Left lung (tissue), 10 donors: ENCODE results near the gene TPST2. TPM values are rescaled to one million over a fixed set of nuclear protein-coding genes. Genes with fewer than 3 reads are reported as not detected.
A peak's percentile ranks its signal among the peaks of the same experiment; 100 is the strongest.

Experiments
- ATAC-seq: fragments of 200-7000 bp; cut with Tn5 transposase; one replicate; pipeline ENCODE4 v1.9.1; 2020; ENCODE audit warnings: moderate library complexity
- DNase-seq, 4 donors: peaks; one replicate each; pipeline ENCODE4 v3.0.0-alpha.2; 2013 to 2020
- H3K27ac ChIP-seq, 2 donors: fragments of 200-600 bp; sonication (generic) in 1 of 2; one replicate each; pipeline versions ENCODE4 v1.5.0 to v1.8.0; 2020 to 2021
- H3K27me3 ChIP-seq, 2 donors: fragments of 200-600 bp; sonication (generic) in 1 of 2; one replicate each; pipeline versions ENCODE4 v1.5.0 to v1.8.0; 2020 to 2021
- H3K36me3 ChIP-seq, 2 donors: fragments of 200-600 bp; sonication (generic) in 1 of 2; one replicate each; pipeline versions ENCODE4 v1.5.0 to v1.8.0; 2020 to 2021
- H3K4me1 ChIP-seq, 2 donors: fragments of 200-600 bp; one replicate each; pipeline ENCODE4 v1.8.0; 2021
- H3K4me3 ChIP-seq, 2 donors: fragments of 200-600 bp; sonication (generic) in 1 of 2; one replicate each; pipeline versions ENCODE4 v1.5.0 to v1.8.0; 2020 to 2021; ENCODE audit warnings: mild to moderate bottlenecking in 1 of 2
- H3K9me3 ChIP-seq, 2 donors: fragments of 200-600 bp; sonication (generic) in 1 of 2; one replicate each; pipeline versions ENCODE4 v1.5.0 to v1.8.0; 2020 to 2021
- intact Hi-C, 2 donors: fragments of 100-400 bp; cut with DNase I; formaldehyde crosslinking; loops; one replicate each; pipeline versions ENCODE4 v1.11.2 to v1.14.2; 2022
- polyA plus RNA-seq, 6 donors: library from polyadenylated mRNA; unstranded; fragments of 120-200 nt; gene quantifications; one replicate each; pipeline ENCODE4 v1.2.1, GENCODE V29; 2013; ENCODE audit not compliant: insufficient read length in 6 of 6
- total RNA-seq, 2 donors: library from RNA; stranded (reverse); fragmentation: NEBNext Ultra II Directional; extraction: Animal tissue kit (Norgen Biotek cat#: 25700); gene quantifications; one replicate each; pipeline ENCODE4 v1.2.1, GENCODE V29; 2021
- TF ChIP-seq, protein P1 (sequence below), 2 donors: fragments of 200-600 bp; sonication (generic) in 1 of 2; IDR thresholded peaks; one replicate each; pipeline versions ENCODE4 v1.5.0 to v1.8.0; 2021; ENCODE audit warnings: antibody characterized with exemption in 2 of 2
- donor health status: DM: no; HTN: yes; CAD: no.
- donor health status: DM: no; HTN: no; CAD: no.

The TPST2 gene
- total and polyA plus RNA-seq, 8 donors: 23.3 to 69.0 (median 29.0) TPM

DNA sequence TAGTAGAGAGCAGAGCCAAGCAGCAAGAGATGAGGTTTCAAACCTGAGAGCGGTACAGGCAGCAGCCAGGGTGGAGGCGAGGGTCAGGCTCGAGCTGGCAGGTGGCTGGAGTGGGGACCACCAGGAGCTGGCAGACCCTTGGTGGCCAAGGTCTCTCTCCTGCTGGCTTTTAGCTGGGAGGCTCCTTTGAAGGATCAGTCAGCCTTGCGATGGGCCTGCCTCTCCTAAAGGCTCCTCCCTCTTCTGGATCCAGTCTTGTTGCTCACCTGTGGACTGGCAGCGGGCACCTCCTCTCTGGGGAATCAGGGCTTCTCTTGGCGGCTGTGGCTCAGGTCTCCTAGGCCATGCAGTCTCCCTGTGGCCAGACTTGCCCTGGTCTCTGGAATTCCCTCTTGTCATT lies 24.8 kb downstream of the TPST2 start:
- intact Hi-C loops: no loop called here
- no peak for DNase-seq
- Histone ChIP-seq H3K27me3 (no peaks in the 10 kb centered on the region), H3K4me3 (no peak overlapping the region), H3K27ac (no peak overlapping the region), H3K4me1 (peaks cover 3 to 54% of the 10 kb centered on the region in 2 donors), H3K9me3 (no peaks in the 10 kb centered on the region), H3K36me3 (peaks cover 0 to 21% of the 10 kb centered on the region in 2 donors)
- ATAC-seq: no peak
- TF ChIP-seq, protein P1, sequence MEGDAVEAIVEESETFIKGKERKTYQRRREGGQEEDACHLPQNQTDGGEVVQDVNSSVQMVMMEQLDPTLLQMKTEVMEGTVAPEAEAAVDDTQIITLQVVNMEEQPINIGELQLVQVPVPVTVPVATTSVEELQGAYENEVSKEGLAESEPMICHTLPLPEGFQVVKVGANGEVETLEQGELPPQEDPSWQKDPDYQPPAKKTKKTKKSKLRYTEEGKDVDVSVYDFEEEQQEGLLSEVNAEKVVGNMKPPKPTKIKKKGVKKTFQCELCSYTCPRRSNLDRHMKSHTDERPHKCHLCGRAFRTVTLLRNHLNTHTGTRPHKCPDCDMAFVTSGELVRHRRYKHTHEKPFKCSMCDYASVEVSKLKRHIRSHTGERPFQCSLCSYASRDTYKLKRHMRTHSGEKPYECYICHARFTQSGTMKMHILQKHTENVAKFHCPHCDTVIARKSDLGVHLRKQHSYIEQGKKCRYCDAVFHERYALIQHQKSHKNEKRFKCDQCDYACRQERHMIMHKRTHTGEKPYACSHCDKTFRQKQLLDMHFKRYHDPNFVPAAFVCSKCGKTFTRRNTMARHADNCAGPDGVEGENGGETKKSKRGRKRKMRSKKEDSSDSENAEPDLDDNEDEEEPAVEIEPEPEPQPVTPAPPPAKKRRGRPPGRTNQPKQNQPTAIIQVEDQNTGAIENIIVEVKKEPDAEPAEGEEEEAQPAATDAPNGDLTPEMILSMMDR (IDR thresholded peaks at IDR 0.05): no peak

DNA sequence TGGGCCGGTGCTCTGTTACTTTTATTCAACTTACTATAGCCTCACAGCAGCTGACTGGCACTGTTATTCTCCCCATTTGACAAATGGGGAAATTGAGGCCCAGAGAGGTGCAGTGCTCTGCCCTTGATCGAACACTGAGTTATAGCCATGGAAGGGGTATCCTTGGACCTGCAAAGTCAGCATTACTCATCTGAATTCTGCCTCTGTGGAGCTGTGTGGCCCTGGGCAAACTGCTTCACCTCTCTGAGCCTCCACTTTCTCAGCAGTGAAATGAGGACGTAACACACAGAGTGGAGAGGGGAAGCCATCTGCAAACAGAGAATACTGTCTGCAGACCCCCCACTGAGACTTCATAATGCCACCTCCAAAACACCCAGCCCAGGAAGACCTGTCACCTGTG lies 25.3 kb downstream of the TPST2 start:
- Histone ChIP-seq H3K27ac (no peak overlapping the region), H3K36me3 (peaks cover 0 to 21% of the 10 kb centered on the region in 2 donors), H3K4me3 (no peak overlapping the region), H3K4me1 (peaks cover 0 to 56% of the 10 kb centered on the region in 2 donors), H3K9me3 (no peaks in the 10 kb centered on the region), H3K27me3 (no peaks in the 10 kb centered on the region)
- TF ChIP-seq, protein P1 (IDR thresholded peaks at IDR 0.05): no peak
- ATAC-seq (no peak), DNase-seq (no peak)
- intact Hi-C loops: no loop called here

DNA sequence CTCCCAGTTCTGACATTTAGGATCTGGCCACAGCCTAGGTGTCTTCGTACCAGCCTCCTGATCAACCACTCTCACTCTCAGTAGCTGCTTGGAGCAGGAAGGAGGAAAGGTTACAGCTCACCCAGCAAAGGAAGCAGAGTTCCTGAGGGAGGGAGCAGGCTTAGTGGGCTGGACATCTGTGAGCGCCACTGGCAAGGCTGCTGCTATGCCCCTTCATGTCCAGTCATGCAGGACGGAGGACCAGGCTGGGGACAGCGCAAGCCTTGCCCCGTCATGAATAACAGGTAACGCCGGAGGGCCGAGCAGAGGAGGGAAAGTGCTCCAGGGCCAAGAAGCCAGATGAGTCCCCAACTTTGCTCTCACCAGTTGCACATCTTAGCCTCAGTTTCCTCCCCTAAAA lies 25.8 kb downstream of the TPST2 start:
- Histone ChIP-seq H3K9me3 (no peaks in the 10 kb centered on the region), H3K4me1 (peaks cover 0 to 52% of the 10 kb centered on the region in 2 donors), H3K27ac (no peak overlapping the region), H3K27me3 (no peaks in the 10 kb centered on the region), H3K36me3 (peaks cover 0 to 21% of the 10 kb centered on the region in 2 donors), H3K4me3 (no peak overlapping the region)
- ATAC-seq: no peak
- DNase-seq: no peak
- TF ChIP-seq, protein P1 (IDR thresholded peaks at IDR 0.05): no peak
- intact Hi-C loops: no loop called here

DNA sequence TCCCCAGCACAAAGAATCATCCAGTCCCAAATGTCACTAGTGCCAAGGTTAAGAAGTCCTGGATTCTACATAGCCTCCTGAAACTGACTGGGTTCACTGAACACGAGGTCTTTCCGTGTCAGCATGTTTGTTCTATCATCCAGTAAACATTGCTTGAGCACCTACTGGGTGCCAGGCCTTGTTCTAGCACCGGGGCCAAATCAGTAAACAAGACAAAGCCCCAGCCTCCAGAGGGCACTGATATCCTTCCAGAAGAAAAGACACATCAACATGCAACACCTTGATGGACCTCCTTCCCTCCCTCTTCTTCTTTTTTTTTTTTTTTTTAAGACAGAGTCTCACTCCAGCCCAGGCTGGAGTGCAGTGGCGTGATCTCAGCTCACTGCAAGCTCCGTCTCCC lies 26.9 kb downstream of the TPST2 start:
- Histone ChIP-seq H3K4me1 (peaks cover 0 to 51% of the 10 kb centered on the region in 2 donors), H3K9me3 (no peaks in the 10 kb centered on the region), H3K27me3 (no peaks in the 10 kb centered on the region), H3K36me3 (peaks cover 0 to 21% of the 10 kb centered on the region in 2 donors), H3K27ac (no peak overlapping the region), H3K4me3 (no peak overlapping the region)
- DNase-seq (no peak), ATAC-seq (no peak)
- TF ChIP-seq, protein P1 (IDR thresholded peaks at IDR 0.05): no peak
- intact Hi-C loops: no loop called here

DNA sequence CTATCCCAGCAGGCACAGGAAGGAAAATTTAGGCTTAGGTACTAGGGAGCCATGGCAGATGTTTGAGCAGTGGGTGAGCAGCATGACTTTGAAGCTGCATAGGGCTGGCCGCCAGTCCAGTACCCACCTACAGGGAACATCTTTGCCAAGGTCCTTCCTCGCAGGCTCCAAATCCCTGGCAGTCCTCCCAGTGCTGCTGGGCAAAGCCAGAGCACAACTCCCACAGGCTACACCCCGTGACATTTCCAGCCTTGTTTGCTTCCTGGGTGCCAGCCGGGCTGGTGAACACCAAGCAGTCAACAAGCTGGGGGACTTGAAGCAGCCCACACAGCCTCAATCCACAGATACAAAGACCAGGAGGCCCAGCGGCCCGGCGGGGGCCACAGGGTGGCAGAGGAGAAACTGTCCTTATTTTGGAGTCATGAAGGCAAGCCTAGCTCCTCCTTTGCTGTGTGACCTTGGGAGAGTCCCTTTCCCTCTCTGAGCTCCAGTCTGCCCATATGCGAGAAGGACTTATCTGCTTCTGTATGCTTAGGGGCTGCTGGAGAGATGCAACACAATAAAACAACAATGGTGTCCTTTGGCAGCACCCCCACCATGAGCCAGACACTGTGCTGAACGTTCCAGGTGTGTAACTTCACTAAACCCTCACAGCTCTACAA lies 28.0 kb downstream of the TPST2 start:
- Histone ChIP-seq H3K4me1 (peaks cover 0 to 44% of the 10 kb centered on the region in 2 donors), H3K27ac (no peak overlapping the region), H3K9me3 (no peaks in the 10 kb centered on the region), H3K4me3 (no peak overlapping the region), H3K36me3 (peaks cover 0 to 30% of the 10 kb centered on the region in 2 donors), H3K27me3 (no peaks in the 10 kb centered on the region)
- no peak for DNase-seq
- TF ChIP-seq, protein P1 (IDR thresholded peaks at IDR 0.05): no peak
- ATAC-seq: peak; percentile 21
- intact Hi-C loops: no loop called here
